ENCODE results near the gene TADA2B.

- TF ChIP-seq POLR2A (IDR thresholded peaks at IDR 0.05; ENCODE audit: low read length): no peak
- no peak for TF ChIP-seq GATA1 (IDR thresholded peaks at IDR 0.05; ENCODE audit: low read depth, low read length)
These were observed 19.3 kb upstream of the TADA2B start for GRCh38 chr4:7023901-7024300.

Measured in erythroblast (primary cell).